HG02610 (cell line): ENCODE results near the gene OLFM1.
"Not testable (repeated sequence)": the region's sequence is repeated elsewhere in the genome, so short reads cannot be mapped to it uniquely, and the experiment has no call there.

Experiments used
- ATAC-seq: cut with Tn5 transposase; IDR thresholded peaks from one replicate; pipeline ENCODE4 v1.9.1; 2021; ENCODE audit warnings: mild to moderate bottlenecking, moderate library complexity; ENCODE audit not compliant: unreplicated experiment

Gene OLFM1

GRCh38 chr9:135056541-135056940 is 30.9 kb upstream of the OLFM1 start:
- no peak for ATAC-seq

GRCh38 chr9:135060461-135061116 is 26.9 kb upstream of the OLFM1 start:
- no peak for ATAC-seq

GRCh38 chr9:135061441-135061840 is 26.0 kb upstream of the OLFM1 start:
- ATAC-seq, result no peak

- ATAC-seq, result no peak
Measured at GRCh38 chr9:135062254-135062653, 25.2 kb upstream of the OLFM1 start.

- ATAC-seq, result not testable (repeated sequence)
Measured at GRCh38 chr9:135063466-135063865, 24.0 kb upstream of the OLFM1 start.

- ATAC-seq, result not testable (repeated sequence)
Measured at GRCh38 chr9:135063888-135064287, 23.6 kb upstream of the OLFM1 start.

- ATAC-seq, result no peak
Measured at GRCh38 chr9:135065151-135065550, 22.3 kb upstream of the OLFM1 start.

- ATAC-seq, result no peak
Measured at GRCh38 chr9:135065804-135066203, 21.7 kb upstream of the OLFM1 start.

- no peak for ATAC-seq
Measured at GRCh38 chr9:135066291-135066690, 21.2 kb upstream of the OLFM1 start.

- ATAC-seq, result no peak
Measured at GRCh38 chr9:135067096-135067710, 20.3 kb upstream of the OLFM1 start.

- no peak for ATAC-seq
Measured at GRCh38 chr9:135068776-135069415, 18.6 kb upstream of the OLFM1 start.

- no peak for ATAC-seq
Measured at GRCh38 chr9:135069558-135070197, 17.8 kb upstream of the OLFM1 start.

- ATAC-seq, result no peak
Measured at GRCh38 chr9:135070198-135070951, 17.1 kb upstream of the OLFM1 start.

- ATAC-seq, result no peak
Measured at GRCh38 chr9:135070964-135071735, 16.3 kb upstream of the OLFM1 start.

GRCh38 chr9:135073081-135073740 is 14.3 kb upstream of the OLFM1 start:
- no peak for ATAC-seq

GRCh38 chr9:135073741-135074305 is 13.6 kb upstream of the OLFM1 start:
- no peak for ATAC-seq

GRCh38 chr9:135074354-135075233 is 12.9 kb upstream of the OLFM1 start:
- ATAC-seq, result no peak
